HFF-Myc (cell line): Measurements from ENCODE around the gene SPDYE16.
"Not testable (repeated sequence)": the region's sequence is repeated elsewhere in the genome, so short reads cannot be mapped to it uniquely, and the experiment has no call there.

Experiments
- DNase-seq: peaks from one replicate; pipeline ENCODE4 v3.0.0-alpha.2; 2011; ENCODE audit warnings: low read depth; ENCODE audit errors: extremely low read depth
- H3K4me3 ChIP-seq: replicated peaks from 2 replicates; pipeline ENCODE4 v1.5.1; 2011; ENCODE audit warnings: low read depth, mild to moderate bottlenecking, control low read depth, low read length

SPDYE16 gene

GRCh38 chr7:76543197-76543596, at the start of gene SPDYE16:
SPDYE16 (minus strand) TSS chr7:76543297; CDS start chr7:76541459, 1,838 bp downstream.
- not testable (repeated sequence) for DNase-seq, H3K4me3 ChIP-seq

- not testable (repeated sequence) for H3K4me3 ChIP-seq, DNase-seq
Measured at GRCh38 chr7:76592694-76593093, 49.6 kb upstream of the SPDYE16 start.

GRCh38 chr7:76591602-76592304, 48.7 kb upstream of the SPDYE16 start:
- DNase-seq, H3K4me3 ChIP-seq: not testable (repeated sequence)

- H3K4me3 ChIP-seq, DNase-seq: not testable (repeated sequence)
Measured at GRCh38 chr7:76591033-76591432, 47.9 kb upstream of the SPDYE16 start.

GRCh38 chr7:76588586-76588985, 45.5 kb upstream of the SPDYE16 start:
- H3K4me3 ChIP-seq = not testable (repeated sequence)

GRCh38 chr7:76586585-76587315, 43.7 kb upstream of the SPDYE16 start:
- DNase-seq = not testable (repeated sequence)

More at GRCh38 chr7:76588586-76588985, 45.5 kb upstream of the SPDYE16 start:
- DNase-seq = not testable (repeated sequence)

GRCh38 chr7:76583636-76584281, 40.7 kb upstream of the SPDYE16 start:
- not testable (repeated sequence) for H3K4me3 ChIP-seq
- peak; percentile 19 for DNase-seq

More at GRCh38 chr7:76586585-76587315, 43.7 kb upstream of the SPDYE16 start:
- not testable (repeated sequence) for H3K4me3 ChIP-seq

GRCh38 chr7:76582848-76583631, 39.9 kb upstream of the SPDYE16 start:
- not testable (repeated sequence) for H3K4me3 ChIP-seq
- peak; percentile 38 for DNase-seq

GRCh38 chr7:76575919-76576655, 33.0 kb upstream of the SPDYE16 start:
- DNase-seq, H3K4me3 ChIP-seq: not testable (repeated sequence)

GRCh38 chr7:76575431-76575830, 32.3 kb upstream of the SPDYE16 start:
- H3K4me3 ChIP-seq, DNase-seq: not testable (repeated sequence)

GRCh38 chr7:76572296-76572695, 29.2 kb upstream of the SPDYE16 start:
- not testable (repeated sequence) for H3K4me3 ChIP-seq

GRCh38 chr7:76570324-76570775, 27.3 kb upstream of the SPDYE16 start:
- not testable (repeated sequence) for H3K4me3 ChIP-seq, DNase-seq

More at GRCh38 chr7:76572296-76572695, 29.2 kb upstream of the SPDYE16 start:
- DNase-seq = not testable (repeated sequence)

- H3K4me3 ChIP-seq, DNase-seq: not testable (repeated sequence)
Measured at GRCh38 chr7:76568742-76569141, 25.6 kb upstream of the SPDYE16 start.

- H3K4me3 ChIP-seq, DNase-seq: not testable (repeated sequence)
Measured at GRCh38 chr7:76567753-76568152, 24.7 kb upstream of the SPDYE16 start.

- not testable (repeated sequence) for DNase-seq, H3K4me3 ChIP-seq
Measured at GRCh38 chr7:76567311-76567710, 24.2 kb upstream of the SPDYE16 start.

GRCh38 chr7:76565001-76565400, 21.9 kb upstream of the SPDYE16 start:
- not testable (repeated sequence) for DNase-seq, H3K4me3 ChIP-seq

- not testable (repeated sequence) for H3K4me3 ChIP-seq, DNase-seq
Measured at GRCh38 chr7:76561342-76561741, 18.2 kb upstream of the SPDYE16 start.
